ENCODE data around the gene SBK1.

Gene SBK1

GRCh38 chr16:28294201-28294600 is 1.9 kb downstream of the SBK1 start:
- Histone ChIP-seq H3K79me2 (ENCODE audit: insufficient read depth, low read length) (no peaks in the 10 kb centered on the region), H3K9ac (ENCODE audit: low read length) (no peak overlapping the region), H4K20me1 (ENCODE audit: insufficient read depth, low read length) (no peaks in the 10 kb centered on the region), H3K9me3 (ENCODE audit: low read length) (no peaks in the 10 kb centered on the region), H3F3A (ENCODE audit: insufficient read depth, low read length) (no peaks in the 10 kb centered on the region), H3K27me3 (ENCODE audit: insufficient read depth, low read length) (peaks cover 5% of the 10 kb centered on the region), H3K9me2 (ENCODE audit: low read depth, low read length) (no peaks in the 10 kb centered on the region), H3K4me2 (ENCODE audit: low read length) (no peak overlapping the region), H2AFZ (ENCODE audit: low read length) (no peak overlapping the region), H3K4me1 (ENCODE audit: insufficient read depth, low read length, severe bottlenecking) (peaks cover 16% of the 10 kb centered on the region), H3K36me3 (ENCODE audit: insufficient read depth, low read length) (no peaks in the 10 kb centered on the region), H3K4me3 (ENCODE audit: low read depth, low read length, poor library complexity, severe bottlenecking) (no peak overlapping the region), H3K27ac (ENCODE audit: low read depth, low read length, poor library complexity, severe bottlenecking) (no peak overlapping the region)
- TF ChIP-seq CTCF (IDR thresholded peaks at IDR 0.05; ENCODE audit: low read length) (no peak), EZH2 (IDR thresholded peaks at IDR 0.05; ENCODE audit: borderline replicate concordance, low read length) (no peak)

GRCh38 chr16:28295276-28295675 is 3.0 kb downstream of the SBK1 start:
- Histone ChIP-seq H3K4me2 (ENCODE audit: low read length) (no peak overlapping the region), H3F3A (ENCODE audit: insufficient read depth, low read length) (no peaks in the 10 kb centered on the region), H4K20me1 (ENCODE audit: insufficient read depth, low read length) (no peaks in the 10 kb centered on the region), H3K9me2 (ENCODE audit: low read depth, low read length) (no peaks in the 10 kb centered on the region), H3K27ac (ENCODE audit: low read depth, low read length, poor library complexity, severe bottlenecking) (no peak overlapping the region), H3K4me1 (ENCODE audit: insufficient read depth, low read length, severe bottlenecking) (peaks cover 16% of the 10 kb centered on the region), H2AFZ (ENCODE audit: low read length) (no peak overlapping the region), H3K9ac (ENCODE audit: low read length) (no peak overlapping the region), H3K4me3 (ENCODE audit: low read depth, low read length, poor library complexity, severe bottlenecking) (no peak overlapping the region), H3K36me3 (ENCODE audit: insufficient read depth, low read length) (no peaks in the 10 kb centered on the region), H3K9me3 (ENCODE audit: low read length) (no peaks in the 10 kb centered on the region), H3K79me2 (ENCODE audit: insufficient read depth, low read length) (no peaks in the 10 kb centered on the region), H3K27me3 (ENCODE audit: insufficient read depth, low read length) (peaks cover 8% of the 10 kb centered on the region)
- TF ChIP-seq EZH2 (IDR thresholded peaks at IDR 0.05; ENCODE audit: borderline replicate concordance, low read length) (no peak), CTCF (IDR thresholded peaks at IDR 0.05; ENCODE audit: low read length) (no peak)

GRCh38 chr16:28297308-28297707 is 5.0 kb downstream of the SBK1 start:
- Histone ChIP-seq H3K79me2 (ENCODE audit: insufficient read depth, low read length) (no peaks in the 10 kb centered on the region), H3K9me2 (ENCODE audit: low read depth, low read length) (no peaks in the 10 kb centered on the region), H3K9ac (ENCODE audit: low read length) (no peak overlapping the region), H3K27me3 (ENCODE audit: insufficient read depth, low read length) (peaks cover 8% of the 10 kb centered on the region), H3K4me1 (ENCODE audit: insufficient read depth, low read length, severe bottlenecking) (peaks cover 11% of the 10 kb centered on the region), H3K36me3 (ENCODE audit: insufficient read depth, low read length) (no peaks in the 10 kb centered on the region), H3K27ac (ENCODE audit: low read depth, low read length, poor library complexity, severe bottlenecking) (no peak overlapping the region), H2AFZ (ENCODE audit: low read length) (no peak overlapping the region), H3K4me2 (ENCODE audit: low read length) (no peak overlapping the region), H3K9me3 (ENCODE audit: low read length) (no peaks in the 10 kb centered on the region), H3F3A (ENCODE audit: insufficient read depth, low read length) (no peaks in the 10 kb centered on the region), H3K4me3 (ENCODE audit: low read depth, low read length, poor library complexity, severe bottlenecking) (no peak overlapping the region), H4K20me1 (ENCODE audit: insufficient read depth, low read length) (no peaks in the 10 kb centered on the region)
- TF ChIP-seq CTCF (IDR thresholded peaks at IDR 0.05; ENCODE audit: low read length) (no peak), EZH2 (IDR thresholded peaks at IDR 0.05; ENCODE audit: borderline replicate concordance, low read length) (no peak)
